ENCODE results near the gene CHD5. TPM values are rescaled to one million over a fixed set of nuclear protein-coding genes. Genes with fewer than 3 reads are reported as not detected.

Gene CHD5
- total RNA-seq, 1 experiment from 2014 or later = 2.4 TPM

- TF ChIP-seq AR (CRISPR knock-in tag; IDR thresholded peaks at IDR 0.05) (no peak), USF1 (CRISPR knock-in tag; IDR thresholded peaks at IDR 0.05) (no peak), ESRRA (CRISPR knock-in tag; IDR thresholded peaks at IDR 0.05; ENCODE audit: borderline replicate concordance) (no peak), ELF4 (CRISPR knock-in tag; IDR thresholded peaks at IDR 0.05; ENCODE audit: low read depth) (no peak), ZNF121 (CRISPR knock-in tag; IDR thresholded peaks at IDR 0.05) (no peak), ZNF423 (CRISPR knock-in tag; IDR thresholded peaks at IDR 0.05) (no peak)
Measured at GRCh38 chr1:6211731-6212130, 31.6 kb upstream of the CHD5 start (continued).

- ChIA-PET POLR2A (no interaction called here), CTCF (interaction anchor here (0.7 to 10.3 kb wide), 6 partner anchors 9 to 177 kb away, joined by 3 to 489 read pairs (median 4); partner anchors contain the start of genes HES3, ICMT and RPL22)
- DNase-seq (ENCODE audit: low spot score) (no peak), ATAC-seq (no peak)
- peaks cover 19% of the 10 kb centered on the region for H3K4me1 Mint-ChIP-seq
- TF ChIP-seq CDX4 (CRISPR knock-in tag; IDR thresholded peaks at IDR 0.05; ENCODE audit: borderline replicate concordance) = no peak
- TF ChIP-seq ZNF121 (CRISPR knock-in tag; IDR thresholded peaks at IDR 0.05) = no peak
- 0 out of 2 replicates have a peak, but pooled peaks have one; percentile 27 for TF ChIP-seq RELA (CRISPR knock-in tag; IDR thresholded peaks at IDR 0.05; ENCODE audit: borderline replicate concordance)
- no peak for TF ChIP-seq USF1 (CRISPR knock-in tag; IDR thresholded peaks at IDR 0.05)
- no peak overlapping the region for H3K4me3 Mint-ChIP-seq
- H3K9me3 Mint-ChIP-seq = no peaks in the 10 kb centered on the region
- H3K36me3 Mint-ChIP-seq = no peaks in the 10 kb centered on the region
- peaks cover 29% of the 10 kb centered on the region for H3K27me3 Mint-ChIP-seq (ENCODE audit: low read depth)
- no peak overlapping the region for H3K27ac Mint-ChIP-seq
Measured at GRCh38 chr1:6210591-6211355, 30.7 kb upstream of the CHD5 start.

GRCh38 chr1:6209661-6210580 lies 29.8 kb upstream of the CHD5 start:
- ChIA-PET POLR2A (interaction anchor here (1.4 kb wide), 1 partner anchor 25 kb away, joined by 4 read pairs; the partner anchor contains the start of gene ICMT), CTCF (interaction anchor here (0.9 to 10.3 kb wide), 6 partner anchors 9 to 176 kb away, joined by 3 to 489 read pairs (median 4); partner anchors contain the start of genes HES3, ICMT and RPL22)
- Mint-ChIP-seq H3K36me3 (no peaks in the 10 kb centered on the region), H3K9me3 (no peaks in the 10 kb centered on the region), H3K4me3 (peak overlapping the region; percentile 62), H3K27ac (no peak overlapping the region), H3K27me3 (ENCODE audit: low read depth) (peaks cover 29% of the 10 kb centered on the region), H3K4me1 (peaks cover 19% of the 10 kb centered on the region)
- DNase-seq (ENCODE audit: low spot score) (peak; percentile 52), ATAC-seq (peak; percentile 5)
- no peak for TF ChIP-seq FOXP4 (CRISPR knock-in tag; IDR thresholded peaks at IDR 0.05)
- no peak for TF ChIP-seq ZNF138 (CRISPR knock-in tag; conservative IDR thresholded peaks at IDR 0.05)
- TF ChIP-seq MLX (CRISPR knock-in tag; IDR thresholded peaks at IDR 0.05) = no peak
- no peak for TF ChIP-seq SMAD4 (CRISPR knock-in tag; IDR thresholded peaks at IDR 0.05)
- no peak for TF ChIP-seq GTF2I (CRISPR knock-in tag; conservative IDR thresholded peaks at IDR 0.05)
- TF ChIP-seq ZNF263 (CRISPR knock-in tag; IDR thresholded peaks at IDR 0.05; ENCODE audit: low read depth) = no peak
- no peak for TF ChIP-seq MAX (CRISPR knock-in tag; IDR thresholded peaks at IDR 0.05)
- no peak for TF ChIP-seq PREB (CRISPR knock-in tag; IDR thresholded peaks at IDR 0.05; ENCODE audit: borderline replicate concordance)
- TF ChIP-seq HMGA2 (CRISPR knock-in tag; IDR thresholded peaks at IDR 0.05) = no peak
- no peak for TF ChIP-seq CTCF (IDR thresholded peaks at IDR 0.05)
